Psoas muscle (tissue), 8 donors: Measurements from ENCODE around the gene VPS37C. TPM values are rescaled to one million over a fixed set of nuclear protein-coding genes. Genes with fewer than 3 reads are reported as not detected.

Experiments
- ATAC-seq, 4 donors: fragments of 200-7000 bp; cut with Tn5 transposase; one replicate each; pipeline ENCODE4 v1.9.1; 2020; ENCODE audit warnings: moderate library complexity in 3 of 4, mild to moderate bottlenecking in 2 of 4
- DNase-seq, 2 donors: peaks; one replicate each; pipeline ENCODE4 v3.0.0-alpha.2; 2020
- H3K27ac ChIP-seq: fragments of 200-600 bp; one replicate; pipeline ENCODE4 v1.8.0; 2022
- H3K27me3 ChIP-seq, 3 donors: fragments of 200-600 bp in 1 of 3; one replicate each; pipeline versions ENCODE4 v1.6.1 to v1.8.0; 2013 to 2022; ENCODE audit warnings: low read length in 2 of 3, mild to moderate bottlenecking in 2 of 3, moderate library complexity in 1 of 3; ENCODE audit not compliant: insufficient read depth in 3 of 3
- H3K36me3 ChIP-seq, 2 donors: fragments of 200-600 bp in 1 of 2; one replicate each; pipeline versions ENCODE4 v1.6.1 to v1.8.0; 2013 to 2022; ENCODE audit warnings: low read depth in 1 of 2, mild to moderate bottlenecking in 1 of 2, moderate library complexity in 1 of 2; ENCODE audit not compliant: insufficient read depth in 1 of 2
- H3K4me1 ChIP-seq: fragments of 200-600 bp; one replicate; pipeline ENCODE4 v1.8.0; 2022
- H3K4me3 ChIP-seq: fragments of 200-600 bp; one replicate; pipeline ENCODE4 v1.8.0; 2022; ENCODE audit warnings: mild to moderate bottlenecking
- H3K9me3 ChIP-seq: fragments of 200-600 bp; one replicate; pipeline ENCODE4 v1.8.0; 2022
- CTCF ChIP-seq: fragments of 200-600 bp; IDR thresholded peaks from one replicate; pipeline ENCODE4 v1.8.0; 2022; ENCODE audit warnings: antibody characterized with exemption
- WGBS, 3 donors: extraction: QIAGEN DNeasy Blood & Tissue Kit; methylation state at CpG; one replicate each; pipeline versions ENCODE4 v1.1.6 to v1.1.7; 2013; 5-methylcytosine and 5-hydroxymethylcytosine counted together
- intact Hi-C, 2 donors: fragments of 100-400 bp; cut with DNase I; formaldehyde crosslinking; loops; one replicate each; pipeline versions ENCODE4 v1.11.0 to v1.14.2; 2022
- polyA plus RNA-seq, 3 donors: library from polyadenylated mRNA; stranded (reverse); fragments of 200-250 nt; gene quantifications; one replicate each; pipeline ENCODE4 v1.2.3, GENCODE V29; 2013
- total RNA-seq, 4 donors: library from RNA; stranded (reverse); fragmentation: NEBNext Ultra II Directional in 2 of 4; extraction: Animal tissue kit (Norgen Biotek cat#: 25700) in 2 of 4; gene quantifications; one replicate each; pipeline versions ENCODE4 v1.2.1 to v1.2.4, GENCODE V29; 2021 to 2023
- donor health status: healthy with polysubstance abuse.
- donor health status: DM: no; HTN: no; CAD: no; lungs with moderate emphysema.
- donor health status: Bipolar disorder and iron deficiency.
- donor health status: healthy.
- donor health status: DM: yes; HTN: yes; CAD: no.
- donor health status: DM: no; HTN: no; CAD: no.
- donor health status: DM: no; HTN: no; CAD: no.
- donor health status: DM: yes; HTN: yes; CAD: no.

VPS37C gene
- total and polyA plus RNA-seq, 7 donors: 16.9 to 39.8 (median 25.6) TPM

- H3K4me1 ChIP-seq: peaks cover 12% of the 10 kb centered on the region
- intact Hi-C loops: loop anchor here (5.0 to 10.0 kb wide), 2 partner anchors 218 to 300 kb away; no protein-coding TSS in a partner anchor
Observed at GRCh38 chr11:61134801-61135257, 26.4 kb downstream of the VPS37C start.

GRCh38 chr11:61133956-61134662 lies 27.1 kb downstream of the VPS37C start:
- no peak for ATAC-seq
- WGBS, 3 donors: 61 to 73% (median 69%) methylated on average over 18 of the region's 18 CpGs
- no peak for TF ChIP-seq CTCF

More at GRCh38 chr11:61134801-61135257, 26.4 kb downstream of the VPS37C start:
- DNase-seq (peak; percentile 45 to 86), ATAC-seq (peak; percentile 76 to 96 (median 93))
- no peak for TF ChIP-seq CTCF
- H3K36me3 ChIP-seq: peaks cover 0 to 45% of the 10 kb centered on the region in 2 donors
- H3K4me3 ChIP-seq: no peak overlapping the region
- 31 to 44% (median 41%) methylated on average over 12 of the region's 12 CpGs for WGBS, 3 donors
- no peaks in the 10 kb centered on the region for H3K9me3 ChIP-seq
- H3K27ac ChIP-seq: no peak overlapping the region
- no peaks in the 10 kb centered on the region for H3K27me3 ChIP-seq

GRCh38 chr11:61133145-61133544 lies 28.1 kb downstream of the VPS37C start:
- intact Hi-C loops: loop anchor here (5.0 to 10.0 kb wide), 2 partner anchors 216 to 298 kb away; no protein-coding TSS in a partner anchor
- TF ChIP-seq CTCF: no peak
- no peak overlapping the region for H3K4me3 ChIP-seq
- no peaks in the 10 kb centered on the region for H3K9me3 ChIP-seq
- WGBS, 3 donors: 91 to 96% (median 91%) methylated on average over 7 of the region's 7 CpGs
- H3K27me3 ChIP-seq: no peaks in the 10 kb centered on the region
- H3K4me1 ChIP-seq: peaks cover 8% of the 10 kb centered on the region
- DNase-seq (no peak), ATAC-seq (no peak)
- peaks cover 0 to 40% of the 10 kb centered on the region in 2 donors for H3K36me3 ChIP-seq
- H3K27ac ChIP-seq: no peak overlapping the region

More at GRCh38 chr11:61133956-61134662, 27.1 kb downstream of the VPS37C start:
- Histone ChIP-seq H3K27ac (no peak overlapping the region), H3K27me3 (no peaks in the 10 kb centered on the region), H3K4me1 (peaks cover 8% of the 10 kb centered on the region), H3K36me3 (peaks cover 0 to 45% of the 10 kb centered on the region in 2 donors), H3K4me3 (no peak overlapping the region), H3K9me3 (no peaks in the 10 kb centered on the region)
- intact Hi-C loops: loop anchor here (5.0 to 10.0 kb wide), 2 partner anchors 217 to 299 kb away; no protein-coding TSS in a partner anchor
- DNase-seq: no peak

GRCh38 chr11:61132646-61133045 lies 28.6 kb downstream of the VPS37C start:
- H3K4me1 ChIP-seq: peaks cover 8% of the 10 kb centered on the region

More at GRCh38 chr11:61132646-61133045, 28.6 kb downstream of the VPS37C start:
- DNase-seq (no peak), ATAC-seq (no peak)
- whole genome bisulfite sequencing, 3 donors: 75 to 85% (median 85%) methylated on average over 4 to 5 of the region's 5 CpGs
- no peaks in the 10 kb centered on the region for H3K27me3 ChIP-seq
- H3K9me3 ChIP-seq: no peaks in the 10 kb centered on the region
- intact Hi-C loops: loop anchor here (5.0 to 10.0 kb wide), 2 partner anchors 215 to 298 kb away; no protein-coding TSS in a partner anchor
- no peak for TF ChIP-seq CTCF
- H3K27ac ChIP-seq: no peak overlapping the region
- no peak overlapping the region for H3K4me3 ChIP-seq
- peaks cover 0 to 35% of the 10 kb centered on the region in 2 donors for H3K36me3 ChIP-seq
